ENCODE measurements around the gene TMCC1. TPM values are rescaled to one million over a fixed set of nuclear protein-coding genes. Genes with fewer than 3 reads are reported as not detected.

TMCC1 gene
- total RNA-seq, 2 experiments from 2014 or later: 33.3 to 33.8 TPM

DNA sequence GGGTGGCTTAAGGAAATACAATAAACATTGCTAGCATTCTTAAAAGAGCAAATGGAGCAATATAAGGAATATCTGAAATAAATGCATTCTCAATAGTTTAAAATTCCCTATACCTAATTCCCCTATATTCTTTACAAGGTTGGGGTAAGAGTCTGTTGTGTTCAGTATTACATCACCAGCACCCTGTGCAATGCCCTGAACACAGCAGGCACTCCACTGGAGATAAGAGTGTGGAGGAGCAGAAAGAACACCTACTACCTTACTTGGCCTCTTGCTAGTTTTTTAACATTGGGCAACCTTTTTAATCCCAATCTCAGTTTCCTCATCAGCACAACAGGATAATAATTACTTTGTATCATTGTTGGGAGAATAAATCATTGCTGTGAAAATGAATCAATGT, 146.9 kb downstream of the TMCC1 start:
- H3K27me3 ChIP-seq (ENCODE audit: control insufficient read depth in 1 of 2, insufficient read depth in 2 of 2, low read length in 2 of 2): no peaks in the 10 kb centered on the region
- ChIA-PET POLR2A (no interaction called here), CTCF (no interaction called here)
- H3K27ac ChIP-seq (ENCODE audit: low read depth in 1 of 2, low read length in 2 of 2): no peak overlapping the region
- H3K4me3 ChIP-seq (ENCODE audit: low read length): no peak overlapping the region
- TF ChIP-seq CTCF (IDR thresholded peaks at IDR 0.05): no peak
- Mint-ChIP-seq H3K27me3 (no peaks in the 10 kb centered on the region), H3K36me3 (ENCODE audit: low read depth) (no peaks in the 10 kb centered on the region), H3K27ac (no peak overlapping the region), H3K9me3 (no peaks in the 10 kb centered on the region), H3K4me1 (ENCODE audit: low read depth) (peaks cover 32% of the 10 kb centered on the region), H3K4me3 (no peak overlapping the region)
- intact Hi-C loops (cut with DNase I, micrococcal nuclease): no loop called here
- no peaks in the 10 kb centered on the region for H3K36me3 ChIP-seq (ENCODE audit: insufficient read depth, low read length)
- DNase-seq (no peak), ATAC-seq (ENCODE audit: poor library complexity) (no peak)
- no peaks in the 10 kb centered on the region for H3K4me1 ChIP-seq (ENCODE audit: insufficient read depth, low read length)
- H3K9me3 ChIP-seq (ENCODE audit: control insufficient read depth in 1 of 2, insufficient read depth in 1 of 2, low read length in 2 of 2): no peaks in the 10 kb centered on the region

GRCh38 chr3:129745253-129745652, 148.3 kb downstream of the TMCC1 start:
- CTCF ChIA-PET: no interaction called here
- H3K36me3 ChIP-seq (ENCODE audit: insufficient read depth, low read length): no peaks in the 10 kb centered on the region
- ATAC-seq (ENCODE audit: poor library complexity): no peak

GRCh38 chr3:129741794-129742193, 151.7 kb downstream of the TMCC1 start:
- Histone ChIP-seq H3K4me3 (ENCODE audit: low read length) (no peak overlapping the region), H3K27me3 (ENCODE audit: control insufficient read depth in 1 of 2, insufficient read depth in 2 of 2, low read length in 2 of 2) (no peaks in the 10 kb centered on the region), H3K36me3 (ENCODE audit: insufficient read depth, low read length) (no peaks in the 10 kb centered on the region), H3K4me1 (ENCODE audit: insufficient read depth, low read length) (no peaks in the 10 kb centered on the region), H3K9me3 (ENCODE audit: control insufficient read depth in 1 of 2, insufficient read depth in 1 of 2, low read length in 2 of 2) (no peaks in the 10 kb centered on the region), H3K27ac (ENCODE audit: low read depth in 1 of 2, low read length in 2 of 2) (no peak overlapping the region)
- POLR2A ChIA-PET: no interaction called here
- no peak overlapping the region for H3K4me3 Mint-ChIP-seq
- DNase-seq (no peak), ATAC-seq (ENCODE audit: poor library complexity) (no peak)
- H3K27me3 Mint-ChIP-seq: no peaks in the 10 kb centered on the region
- H3K9me3 Mint-ChIP-seq: no peaks in the 10 kb centered on the region
- intact Hi-C loops (cut with DNase I, micrococcal nuclease): no loop called here
- CTCF ChIA-PET: no interaction called here
- no peak overlapping the region for H3K27ac Mint-ChIP-seq
- TF ChIP-seq CTCF (IDR thresholded peaks at IDR 0.05): no peak
- H3K36me3 Mint-ChIP-seq (ENCODE audit: low read depth): peaks cover 5% of the 10 kb centered on the region
- peaks cover 24% of the 10 kb centered on the region for H3K4me1 Mint-ChIP-seq (ENCODE audit: low read depth)

More at GRCh38 chr3:129745253-129745652, 148.3 kb downstream of the TMCC1 start:
- intact Hi-C loops (cut with DNase I, micrococcal nuclease): no loop called here
- Histone ChIP-seq H3K4me3 (ENCODE audit: low read length) (no peak overlapping the region), H3K27ac (ENCODE audit: low read depth in 1 of 2, low read length in 2 of 2) (no peak overlapping the region), H3K27me3 (ENCODE audit: control insufficient read depth in 1 of 2, insufficient read depth in 2 of 2, low read length in 2 of 2) (no peaks in the 10 kb centered on the region), H3K9me3 (ENCODE audit: control insufficient read depth in 1 of 2, insufficient read depth in 1 of 2, low read length in 2 of 2) (no peaks in the 10 kb centered on the region), H3K4me1 (ENCODE audit: insufficient read depth, low read length) (no peaks in the 10 kb centered on the region)
- no peak for DNase-seq
- Mint-ChIP-seq H3K4me1 (ENCODE audit: low read depth) (peaks cover 32% of the 10 kb centered on the region), H3K27me3 (no peaks in the 10 kb centered on the region), H3K4me3 (no peak overlapping the region), H3K9me3 (no peaks in the 10 kb centered on the region), H3K36me3 (ENCODE audit: low read depth) (no peaks in the 10 kb centered on the region), H3K27ac (no peak overlapping the region)
- TF ChIP-seq CTCF (IDR thresholded peaks at IDR 0.05): no peak
- POLR2A ChIA-PET: no interaction called here
